KOPT-K1 (cell line): ENCODE results near the gene GPR155.
"Not testable (repeated sequence)": the region's sequence is repeated elsewhere in the genome, so short reads cannot be mapped to it uniquely, and the experiment has no call there.

Experiments used
- H3K27ac ChIP-seq: fragments of 200-600 bp; sonication (generic); 2 replicates; pipeline ENCODE4 v1.5.1; 2016; ENCODE audit warnings: antibody characterized with exemption, mild to moderate bottlenecking, low read depth, low read length; ENCODE audit not compliant: poor library complexity, severe bottlenecking
- H3K36me3 ChIP-seq: fragments of 200-600 bp; sonication (generic); 2 replicates; pipeline ENCODE4 v1.5.1; 2017; ENCODE audit warnings: antibody characterized with exemption, mild to moderate bottlenecking, low read length, moderate library complexity; ENCODE audit not compliant: insufficient read depth
- H3K9me3 ChIP-seq: fragments of 200-600 bp; sonication (generic); 2 replicates; pipeline ENCODE4 v1.5.1; 2017; ENCODE audit warnings: antibody characterized with exemption, low read length, mild to moderate bottlenecking; ENCODE audit not compliant: insufficient read depth, poor library complexity, severe bottlenecking

The GPR155 gene

DNA sequence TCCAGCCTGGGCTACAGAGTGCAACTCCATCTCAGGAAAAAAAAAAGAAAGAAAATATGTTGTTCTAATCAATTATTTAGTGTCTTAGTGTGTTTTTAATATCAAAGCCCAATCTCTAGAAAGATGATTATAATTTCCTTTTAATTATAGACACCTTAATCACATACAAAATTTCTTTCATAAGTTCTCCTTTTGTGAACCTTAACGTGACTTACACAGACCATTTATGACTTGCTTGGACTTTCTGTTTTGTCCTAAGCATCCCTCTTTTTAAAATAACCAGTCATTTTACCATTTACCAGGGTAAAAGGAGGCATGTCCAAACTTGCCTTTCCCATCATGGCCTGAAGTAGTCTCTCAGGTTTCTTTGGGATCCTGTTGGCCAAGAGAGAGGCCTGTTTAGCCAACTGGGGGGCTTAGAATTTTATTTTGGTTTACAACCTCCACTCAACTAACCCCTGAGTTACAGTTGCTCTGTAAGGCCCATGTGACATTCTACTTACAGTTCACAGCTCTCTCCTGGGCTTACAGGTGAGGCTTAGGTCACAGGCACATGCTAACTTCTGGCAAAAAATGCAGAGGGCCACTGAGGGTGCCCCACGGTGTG lies 23.9 kb upstream of the GPR155 start:
- H3K36me3 ChIP-seq: no peaks in the 10 kb centered on the region
- H3K27ac ChIP-seq: no peak overlapping the region
- peaks cover 55% of the 10 kb centered on the region for H3K9me3 ChIP-seq

- no peaks in the 10 kb centered on the region for H3K36me3 ChIP-seq
- H3K9me3 ChIP-seq: peaks cover 10% of the 10 kb centered on the region
- no peak overlapping the region for H3K27ac ChIP-seq
These were observed 16.5 kb upstream of the GPR155 start for GRCh38 chr2:174503161-174503809.

DNA sequence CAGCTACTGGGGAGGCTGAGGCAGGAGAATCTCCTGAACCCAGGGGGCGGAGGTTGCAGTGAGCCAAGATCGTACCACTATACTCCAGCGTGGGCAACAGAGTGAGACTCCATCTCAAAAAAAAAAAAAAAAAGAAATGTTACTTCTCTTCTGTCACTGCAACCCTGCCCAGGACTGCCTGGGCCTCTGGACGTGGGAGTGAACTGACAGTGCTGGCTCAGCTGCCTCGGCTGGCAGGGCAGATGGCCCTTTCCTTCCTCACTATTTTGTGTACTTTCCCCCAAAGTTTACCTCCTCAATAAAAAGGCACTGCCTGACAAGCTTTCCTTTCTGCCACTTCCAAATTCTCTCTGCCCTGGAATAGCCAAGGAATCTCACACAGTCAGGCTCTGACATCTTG lies 12.5 kb upstream of the GPR155 start:
- H3K9me3 ChIP-seq: no peaks in the 10 kb centered on the region
- no peaks in the 10 kb centered on the region for H3K36me3 ChIP-seq
- no peak overlapping the region for H3K27ac ChIP-seq

DNA sequence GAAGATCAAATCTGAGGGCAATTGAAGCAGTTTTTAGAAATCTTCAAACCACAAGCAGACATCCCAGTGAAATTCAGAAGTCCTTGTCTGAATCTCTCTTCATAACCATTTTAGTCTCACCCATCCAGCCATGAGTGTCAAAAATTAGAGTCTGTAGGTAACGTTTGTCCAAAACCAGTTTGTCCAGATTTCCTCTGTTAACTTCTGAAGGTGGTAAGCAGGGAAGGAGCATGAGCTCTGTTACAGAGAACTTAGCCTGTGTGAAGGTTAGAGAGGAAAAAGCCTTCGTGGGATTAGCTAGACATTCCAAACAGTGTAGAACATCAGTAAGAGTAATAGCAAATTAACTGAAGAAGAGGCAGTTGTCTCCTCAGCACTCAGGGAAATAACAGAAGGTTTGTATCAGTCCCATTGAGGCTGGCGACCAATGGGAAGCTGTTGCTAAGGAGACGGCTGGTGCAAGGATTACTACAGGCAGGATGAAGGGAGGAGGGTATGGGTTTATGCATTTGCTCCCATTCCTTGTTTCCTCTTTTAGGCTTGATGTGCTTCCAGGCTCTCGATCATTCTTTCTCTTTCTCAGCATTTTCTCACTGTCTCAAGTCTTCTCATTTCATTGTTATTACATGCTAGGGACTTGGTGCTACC lies 8.7 kb upstream of the GPR155 start:
- no peak overlapping the region for H3K27ac ChIP-seq
- no peaks in the 10 kb centered on the region for H3K36me3 ChIP-seq
- no peaks in the 10 kb centered on the region for H3K9me3 ChIP-seq

GRCh38 chr2:174493549-174494331 lies 6.9 kb upstream of the GPR155 start:
- Histone ChIP-seq H3K36me3 (no peaks in the 10 kb centered on the region), H3K9me3 (no peaks in the 10 kb centered on the region), H3K27ac (peak overlapping the region; percentile 73)

DNA sequence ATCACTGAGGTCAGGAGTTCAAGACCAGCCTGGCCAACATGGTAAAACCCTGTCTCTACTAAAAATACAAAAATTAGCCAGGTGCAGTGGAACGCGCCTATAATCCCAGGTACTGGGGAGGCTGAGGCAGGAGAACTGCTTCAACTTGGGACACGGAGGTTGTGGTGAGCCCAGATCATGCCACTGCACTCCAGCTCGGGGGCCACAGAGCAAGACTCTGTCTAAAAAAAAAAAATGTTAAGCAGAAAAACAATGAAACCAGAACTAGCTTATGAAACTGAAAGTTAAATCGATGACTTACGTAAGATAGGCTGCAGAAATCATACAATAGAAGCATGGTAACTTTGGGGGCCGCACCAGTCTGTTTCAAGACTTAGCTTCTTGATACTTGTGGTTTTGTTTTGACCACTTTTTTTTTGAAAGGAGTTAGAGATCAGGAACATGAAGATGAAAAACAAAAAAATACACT lies 6.2 kb upstream of the GPR155 start:
- Histone ChIP-seq H3K36me3 (no peaks in the 10 kb centered on the region), H3K9me3 (no peaks in the 10 kb centered on the region), H3K27ac (peak overlapping the region; percentile 73)

DNA sequence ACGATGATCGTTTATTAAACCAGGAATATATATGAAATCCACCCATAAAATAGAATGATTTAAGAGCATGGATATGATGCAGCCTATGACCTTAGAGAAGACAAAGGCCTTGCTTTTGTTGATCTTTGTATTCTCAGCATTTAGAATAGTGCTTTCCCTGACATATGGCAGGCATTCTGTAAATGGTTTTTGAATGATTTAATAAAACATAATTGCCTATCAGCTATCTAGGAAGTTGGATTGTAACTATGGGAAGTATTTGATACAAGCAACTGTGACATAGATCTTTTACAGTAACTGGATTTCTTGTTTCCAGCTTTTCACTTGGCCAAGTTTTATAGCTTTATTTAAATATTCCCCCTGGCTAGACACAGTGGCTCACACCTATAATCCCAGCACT lies 5.1 kb upstream of the GPR155 start:
- H3K27ac ChIP-seq: no peak overlapping the region
- no peaks in the 10 kb centered on the region for H3K36me3 ChIP-seq
- H3K9me3 ChIP-seq: no peaks in the 10 kb centered on the region

DNA sequence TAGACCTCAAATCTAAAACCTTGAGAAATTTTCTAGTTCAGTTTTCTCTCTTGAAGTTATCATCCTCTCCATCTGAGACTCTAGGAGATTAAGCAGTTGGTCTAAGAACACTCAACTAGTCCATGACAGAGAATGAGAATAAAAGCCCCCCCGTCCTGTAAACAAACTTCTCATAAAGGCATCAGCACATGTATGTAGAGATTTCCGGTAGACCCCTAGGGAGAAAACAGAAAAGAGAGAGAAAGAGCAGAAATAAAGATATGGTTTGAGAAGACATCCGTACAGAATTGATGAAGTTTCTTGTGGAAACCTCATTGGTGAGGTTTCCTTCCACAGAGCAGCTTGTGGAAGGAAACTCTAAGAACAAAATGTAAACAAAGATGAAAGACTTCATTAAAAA lies 3.2 kb upstream of the GPR155 start:
- Histone ChIP-seq H3K36me3 (no peaks in the 10 kb centered on the region), H3K27ac (peak overlapping the region; percentile 69), H3K9me3 (no peaks in the 10 kb centered on the region)

DNA sequence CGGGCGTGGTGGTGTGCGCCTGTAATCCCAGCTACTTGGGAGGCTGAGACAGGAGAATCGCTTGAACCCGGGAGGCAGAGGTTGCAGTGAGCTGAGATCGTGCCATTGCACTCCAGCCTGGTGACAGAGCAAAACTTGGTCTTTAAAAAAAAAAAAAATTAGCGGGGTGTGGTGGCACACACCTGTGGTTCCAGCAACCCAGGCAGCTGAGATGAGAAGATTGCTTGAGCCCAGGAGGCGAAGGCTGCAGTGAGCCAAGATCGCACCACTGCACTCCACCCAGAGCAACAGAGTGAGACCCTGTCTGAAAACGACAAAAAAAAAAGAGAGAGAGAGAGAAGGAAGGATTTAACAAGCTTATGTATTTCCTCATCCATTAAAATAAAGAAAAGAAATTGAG lies 2.7 kb upstream of the GPR155 start:
- H3K36me3 ChIP-seq, H3K9me3 ChIP-seq: not testable (repeated sequence)
- peak overlapping the region; percentile 69 for H3K27ac ChIP-seq

DNA sequence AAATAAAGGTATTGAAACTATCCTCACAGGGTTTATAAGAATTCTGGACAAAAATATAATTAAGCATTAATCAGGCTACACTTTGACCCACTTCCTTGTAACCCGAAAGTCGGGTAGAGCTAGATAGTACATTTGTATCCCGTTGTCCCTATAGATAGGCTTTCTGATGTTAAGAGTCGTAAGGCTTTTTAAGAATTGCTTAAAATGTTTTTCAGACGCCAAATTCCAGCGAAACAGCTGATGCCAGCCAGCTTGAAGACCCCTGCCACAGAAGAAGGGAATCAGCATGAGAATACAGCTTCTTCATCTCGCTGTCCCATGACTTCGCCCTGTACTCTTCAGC lies 962 bp upstream of the GPR155 start:
- no peaks in the 10 kb centered on the region for H3K36me3 ChIP-seq
- peak overlapping the region; percentile 82 for H3K27ac ChIP-seq
- H3K9me3 ChIP-seq: no peaks in the 10 kb centered on the region

- Histone ChIP-seq H3K27ac (peak overlapping the region; percentile 82), H3K9me3 (no peaks in the 10 kb centered on the region), H3K36me3 (peaks cover 4% of the 10 kb centered on the region; the same call in 1 of the 2 replicates)
These were observed 435 bp upstream of the GPR155 start for GRCh38 chr2:174487108-174487819.

GRCh38 chr2:174485788-174486562 lies 854 bp downstream of the GPR155 start:
- Histone ChIP-seq H3K36me3 (peaks cover 14% of the 10 kb centered on the region; the same call in 1 of the 2 replicates), H3K27ac (peak overlapping the region; percentile 61), H3K9me3 (no peaks in the 10 kb centered on the region)

DNA sequence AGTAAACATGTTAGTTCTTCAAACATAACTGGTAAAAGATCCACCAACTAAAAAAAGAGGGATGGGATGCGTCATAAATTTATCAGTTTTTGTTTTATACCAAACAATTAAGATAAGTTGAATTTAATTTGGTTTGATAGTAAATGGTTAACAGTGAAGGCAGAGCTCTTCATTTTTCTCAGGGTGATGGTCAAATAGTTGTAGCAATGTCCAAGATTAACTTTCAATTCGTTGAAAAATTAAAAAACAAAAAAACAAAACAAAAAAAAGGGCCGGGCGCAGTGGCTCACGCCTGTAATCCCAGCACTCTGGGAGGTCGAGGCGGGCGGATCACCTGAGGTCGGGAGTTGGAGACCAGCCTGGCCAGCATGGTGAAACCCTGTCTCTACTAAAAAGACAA lies 1.8 kb downstream of the GPR155 start:
- H3K36me3 ChIP-seq: peaks cover 14% of the 10 kb centered on the region; the same call in 1 of the 2 replicates

DNA sequence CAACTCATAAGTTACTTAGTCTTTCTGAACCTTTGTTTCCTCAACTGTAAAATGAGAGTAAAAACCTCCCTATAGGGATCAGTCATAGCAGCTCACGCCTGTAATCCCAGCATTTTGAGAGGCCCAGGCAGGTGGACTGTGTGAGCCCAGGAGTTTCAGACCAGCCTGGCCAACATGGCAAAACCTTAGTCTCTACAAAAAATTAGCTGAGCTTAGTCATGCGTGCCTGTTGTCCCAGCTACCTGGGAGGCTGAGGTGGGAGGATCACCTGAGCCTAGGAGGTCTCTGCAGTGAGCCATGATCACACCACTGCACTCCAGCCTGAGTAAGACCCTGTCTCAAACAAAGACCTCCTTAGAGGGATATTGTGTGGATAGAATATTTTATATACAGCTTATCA lies 2.3 kb downstream of the GPR155 start:
- peaks cover 14% of the 10 kb centered on the region; the same call in 1 of the 2 replicates for H3K36me3 ChIP-seq
- no peaks in the 10 kb centered on the region for H3K9me3 ChIP-seq
- no peak overlapping the region for H3K27ac ChIP-seq

More for the DNA sequence above, 1.8 kb downstream of the GPR155 start:
- not testable (repeated sequence) for H3K9me3 ChIP-seq, H3K27ac ChIP-seq
